Mononuclear cell (primary cell): ENCODE data around the gene JAG2. TPM values are rescaled to one million over a fixed set of nuclear protein-coding genes. Genes with fewer than 3 reads are reported as not detected.

Experiments used
- H3K27me3 ChIP-seq: 2 replicates; pipeline ENCODE4 v1.6.0; 2011; ENCODE audit warnings: low read length, control low read depth; ENCODE audit not compliant: insufficient read depth
- H3K4me1 ChIP-seq: 2 replicates; pipeline ENCODE4 v1.5.1; 2011; ENCODE audit warnings: mild to moderate bottlenecking, low read length, control low read depth; ENCODE audit not compliant: insufficient read depth
- H3K4me3 ChIP-seq: 2 replicates; pipeline ENCODE4 v1.5.1; 2011; ENCODE audit warnings: mild to moderate bottlenecking, low read length, moderate library complexity
- H3K9me3 ChIP-seq: 2 replicates; pipeline ENCODE4 v1.5.1; 2011; ENCODE audit warnings: low read depth, mild to moderate bottlenecking, control low read depth, low read length
- total RNA-seq: library from RNA; depleted of rRNA; stranded (reverse); fragments of >200 nt; gene quantifications from one replicate; pipeline ENCODE4 v1.2.3, GENCODE V29; 2012

JAG2 gene
- total RNA-seq, 1 donor, result 0.42 TPM

DNA sequence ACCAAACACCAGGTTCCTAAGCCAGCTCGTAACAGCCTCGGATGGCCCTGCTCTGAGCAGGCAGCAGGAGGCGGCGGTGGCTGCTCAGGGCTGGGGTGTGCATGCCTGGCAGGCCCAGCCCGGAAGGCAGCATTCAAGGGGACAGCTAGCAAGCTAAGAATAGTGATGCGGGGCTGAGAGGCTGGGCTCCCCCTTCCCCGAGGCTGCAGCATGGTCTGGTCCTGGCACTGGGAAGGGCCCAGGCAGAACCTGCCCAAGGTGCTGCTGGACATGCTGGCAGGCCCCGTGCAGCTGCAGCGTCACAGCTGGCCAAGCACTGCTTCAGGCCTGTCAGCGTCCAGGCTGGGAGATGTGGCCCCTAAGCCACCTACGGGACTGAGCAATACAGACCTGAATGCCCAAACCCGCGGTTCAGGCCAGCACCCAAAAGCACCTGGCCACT lies 38.9 kb upstream of the JAG2 start:
- no peak overlapping the region for H3K4me3 ChIP-seq
- no peaks in the 10 kb centered on the region for H3K9me3 ChIP-seq
- peaks cover 8% of the 10 kb centered on the region for H3K4me1 ChIP-seq
- no peaks in the 10 kb centered on the region for H3K27me3 ChIP-seq

DNA sequence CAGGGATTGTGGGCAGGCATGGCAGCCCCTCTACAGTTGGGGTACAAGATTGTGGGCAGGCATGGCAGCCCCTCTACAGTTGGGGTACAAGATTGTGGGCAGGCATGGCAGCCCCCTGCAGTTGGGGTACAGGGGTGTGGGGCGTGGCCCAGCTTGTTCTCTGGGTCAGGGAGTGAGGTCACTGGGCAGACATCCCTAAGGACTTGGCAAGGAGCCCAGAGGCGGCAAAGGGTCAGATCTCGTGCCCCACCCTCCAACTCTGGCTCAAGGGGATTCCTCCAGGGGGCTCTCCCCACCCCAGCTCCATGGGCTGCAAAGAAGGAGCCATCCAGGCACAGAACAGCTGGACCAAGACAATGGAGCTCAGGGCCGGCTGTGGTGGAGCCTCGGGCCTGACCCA lies 38.3 kb upstream of the JAG2 start:
- H3K27me3 ChIP-seq, result no peaks in the 10 kb centered on the region
- no peak overlapping the region for H3K4me3 ChIP-seq
- peaks cover 15% of the 10 kb centered on the region for H3K4me1 ChIP-seq
- no peaks in the 10 kb centered on the region for H3K9me3 ChIP-seq

DNA sequence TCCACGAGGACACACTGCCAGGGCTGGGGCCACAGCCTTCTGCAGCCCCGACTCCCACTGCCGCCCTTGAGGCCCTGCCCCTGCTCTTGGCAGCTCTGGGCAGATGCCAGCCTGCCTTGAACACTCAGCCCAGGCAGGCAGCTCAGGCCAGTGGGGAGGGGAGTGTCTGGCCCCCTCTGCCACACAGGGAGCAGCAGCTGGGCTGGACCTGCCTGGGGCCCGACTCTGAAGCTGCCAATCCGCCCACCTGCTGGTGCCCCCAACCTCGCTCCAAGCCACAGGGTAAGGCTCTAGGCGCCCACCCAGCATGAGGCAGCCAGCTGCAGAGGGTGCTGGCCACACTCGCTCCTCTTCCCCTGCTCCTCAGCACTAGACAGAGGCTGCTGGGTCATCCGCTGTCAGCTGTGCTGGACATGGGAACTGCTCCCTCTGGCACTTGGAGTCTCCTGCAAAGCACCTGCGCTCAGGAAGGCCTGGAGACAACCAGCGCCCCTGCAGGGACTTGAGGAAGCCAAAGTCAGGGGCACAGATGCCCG lies 37.2 kb upstream of the JAG2 start:
- Histone ChIP-seq H3K4me1 (peaks cover 23% of the 10 kb centered on the region), H3K9me3 (no peaks in the 10 kb centered on the region), H3K27me3 (no peaks in the 10 kb centered on the region), H3K4me3 (no peak overlapping the region)

DNA sequence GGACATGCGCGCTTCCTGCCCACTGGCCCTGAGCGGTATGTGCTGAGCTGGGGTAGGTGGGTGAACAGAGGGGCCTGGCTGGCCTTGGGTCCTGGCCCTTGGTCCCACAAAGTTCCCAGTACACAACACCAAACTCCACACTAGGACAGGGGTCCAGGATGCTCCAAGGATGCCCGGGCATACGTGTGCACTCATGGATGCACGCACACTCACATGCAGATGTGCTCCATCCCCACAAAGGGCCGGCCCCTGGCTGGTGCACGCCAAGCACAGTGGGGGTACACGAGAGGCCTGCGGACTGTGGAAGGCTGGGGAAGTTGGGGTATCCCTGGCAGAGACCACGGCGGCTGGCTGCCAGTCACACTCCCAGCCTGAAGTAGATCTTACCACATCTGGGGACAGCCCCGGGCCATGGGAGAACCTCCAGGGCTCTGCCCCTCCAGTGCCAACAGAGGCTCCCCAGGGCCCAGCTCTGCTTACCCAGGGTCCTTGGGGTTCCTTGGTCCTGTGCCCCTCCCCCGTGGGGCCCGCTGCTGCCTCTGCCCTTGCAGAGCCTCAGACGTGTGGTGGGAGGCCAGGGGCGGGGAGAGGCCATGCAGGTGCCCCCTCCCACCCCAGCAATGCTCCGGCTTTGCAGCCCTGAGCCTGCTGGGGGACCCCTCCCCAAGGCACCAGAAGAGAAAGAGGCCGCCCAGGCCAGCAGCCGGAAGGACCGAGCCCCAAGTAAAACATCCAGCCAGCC lies 36.5 kb upstream of the JAG2 start:
- peaks cover 23% of the 10 kb centered on the region for H3K4me1 ChIP-seq
- H3K27me3 ChIP-seq, result no peaks in the 10 kb centered on the region
- H3K9me3 ChIP-seq, result no peaks in the 10 kb centered on the region
- no peak overlapping the region for H3K4me3 ChIP-seq

DNA sequence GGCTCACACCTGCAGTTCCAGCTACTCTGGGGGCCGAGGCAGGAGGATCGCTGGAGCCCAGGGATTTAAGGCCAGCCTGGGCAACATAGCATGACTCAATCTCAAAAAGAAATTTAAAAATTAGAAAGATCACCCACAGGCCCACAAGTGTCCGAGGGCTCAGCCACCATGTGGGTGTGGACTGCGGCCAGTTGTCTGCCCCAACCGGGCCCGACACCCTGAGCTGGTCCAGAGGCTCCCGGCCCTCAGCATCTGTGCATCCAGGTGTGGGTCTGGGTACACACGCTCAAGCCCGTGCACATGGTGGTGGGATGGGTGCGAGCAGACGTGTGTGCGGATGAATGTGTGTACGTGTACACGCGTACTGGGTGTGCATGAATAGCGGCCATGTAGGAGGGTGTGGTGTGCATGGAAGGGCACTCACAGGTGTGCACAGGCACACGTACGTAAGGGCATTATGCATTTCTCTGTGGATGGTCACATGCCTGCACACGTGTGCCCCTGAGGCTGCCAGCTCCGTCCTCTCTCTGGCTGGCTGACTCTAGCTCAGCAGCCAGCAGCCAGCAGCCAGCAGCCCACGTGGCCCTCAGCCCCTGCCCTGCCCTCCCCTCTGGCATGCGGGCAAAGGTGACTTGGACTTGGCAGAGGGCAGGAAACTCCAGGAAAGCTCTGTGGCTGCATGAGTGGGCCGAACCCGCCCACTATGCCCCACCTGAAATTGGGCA lies 35.8 kb upstream of the JAG2 start:
- Histone ChIP-seq H3K4me1 (peaks cover 23% of the 10 kb centered on the region), H3K4me3 (no peak overlapping the region), H3K9me3 (no peaks in the 10 kb centered on the region), H3K27me3 (no peaks in the 10 kb centered on the region)

DNA sequence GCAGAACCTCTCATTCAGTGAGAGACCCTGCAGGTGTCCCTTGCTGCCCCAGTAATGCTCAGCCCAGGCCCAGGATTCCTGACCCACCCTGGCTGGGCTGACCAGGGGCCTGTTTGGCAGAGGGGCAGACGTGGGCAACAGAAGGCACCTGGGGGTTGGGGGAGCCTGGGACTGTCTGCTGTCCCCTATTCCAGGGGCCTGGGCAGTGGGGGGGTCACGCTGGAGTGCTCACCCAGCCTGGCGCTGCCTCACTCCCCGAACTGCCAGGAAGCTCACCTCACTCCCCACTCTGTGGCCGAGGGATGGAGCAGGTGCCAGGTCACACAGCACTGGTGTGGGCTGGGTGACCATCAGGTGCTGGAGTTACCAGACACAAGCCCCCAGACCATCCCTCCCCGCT lies 35.1 kb upstream of the JAG2 start:
- Histone ChIP-seq H3K4me1 (peaks cover 23% of the 10 kb centered on the region), H3K27me3 (no peaks in the 10 kb centered on the region), H3K4me3 (no peak overlapping the region), H3K9me3 (no peaks in the 10 kb centered on the region)

DNA sequence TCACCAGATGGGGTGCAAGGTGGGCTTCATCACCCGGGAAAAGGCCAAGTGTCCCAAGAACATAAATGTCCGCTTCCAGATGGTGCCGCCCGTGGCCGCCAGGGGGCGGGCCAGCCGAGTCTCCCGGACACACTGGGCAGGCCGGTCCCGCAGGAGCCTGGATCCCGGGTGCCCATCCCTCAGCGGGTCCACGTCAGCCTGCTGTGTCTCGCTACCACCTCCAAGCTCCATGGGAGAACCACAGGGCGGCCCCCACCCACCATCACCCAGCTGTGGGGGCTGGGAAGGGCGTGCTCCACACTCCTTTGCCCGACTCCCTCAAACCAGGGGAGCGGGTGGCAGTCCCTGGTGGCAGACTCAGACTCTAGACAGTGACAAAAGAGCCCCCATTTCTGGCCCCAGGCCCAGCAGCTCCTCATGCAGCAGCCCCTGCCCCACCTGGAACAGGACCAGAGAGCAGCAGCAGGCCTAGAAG lies 34.5 kb upstream of the JAG2 start:
- no peaks in the 10 kb centered on the region for H3K9me3 ChIP-seq
- H3K27me3 ChIP-seq, result no peaks in the 10 kb centered on the region
- peaks cover 23% of the 10 kb centered on the region for H3K4me1 ChIP-seq
- no peak overlapping the region for H3K4me3 ChIP-seq

DNA sequence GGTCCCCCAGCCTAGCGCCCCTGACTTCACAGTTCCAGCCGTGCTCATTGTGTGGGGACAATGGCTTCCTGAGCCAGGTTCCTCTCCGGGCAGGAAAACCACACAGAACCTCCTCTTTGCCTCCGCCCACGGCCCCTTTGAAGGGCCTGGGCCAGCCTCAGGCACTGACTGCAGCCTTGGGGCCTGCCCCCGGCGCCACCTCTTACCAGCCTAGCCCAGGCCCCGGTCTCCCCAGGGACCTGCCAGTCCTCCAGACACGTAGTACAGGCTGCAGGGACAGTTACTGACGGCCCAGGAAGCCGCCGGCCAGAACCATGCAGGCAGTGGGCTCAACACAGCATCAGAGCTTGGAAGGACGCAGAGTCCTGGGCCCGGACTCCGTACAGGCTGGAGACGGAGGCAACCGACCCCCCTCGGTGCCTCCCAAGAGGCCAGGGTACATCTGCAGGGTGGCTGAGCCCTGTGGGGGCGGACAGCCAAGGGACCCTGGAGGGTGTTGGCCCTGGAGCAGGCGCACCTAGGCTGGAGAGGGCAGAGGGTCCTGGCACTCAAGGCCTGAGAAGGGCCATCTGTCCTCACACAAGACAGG lies 33.4 kb upstream of the JAG2 start:
- peaks cover 7% of the 10 kb centered on the region for H3K27me3 ChIP-seq

DNA sequence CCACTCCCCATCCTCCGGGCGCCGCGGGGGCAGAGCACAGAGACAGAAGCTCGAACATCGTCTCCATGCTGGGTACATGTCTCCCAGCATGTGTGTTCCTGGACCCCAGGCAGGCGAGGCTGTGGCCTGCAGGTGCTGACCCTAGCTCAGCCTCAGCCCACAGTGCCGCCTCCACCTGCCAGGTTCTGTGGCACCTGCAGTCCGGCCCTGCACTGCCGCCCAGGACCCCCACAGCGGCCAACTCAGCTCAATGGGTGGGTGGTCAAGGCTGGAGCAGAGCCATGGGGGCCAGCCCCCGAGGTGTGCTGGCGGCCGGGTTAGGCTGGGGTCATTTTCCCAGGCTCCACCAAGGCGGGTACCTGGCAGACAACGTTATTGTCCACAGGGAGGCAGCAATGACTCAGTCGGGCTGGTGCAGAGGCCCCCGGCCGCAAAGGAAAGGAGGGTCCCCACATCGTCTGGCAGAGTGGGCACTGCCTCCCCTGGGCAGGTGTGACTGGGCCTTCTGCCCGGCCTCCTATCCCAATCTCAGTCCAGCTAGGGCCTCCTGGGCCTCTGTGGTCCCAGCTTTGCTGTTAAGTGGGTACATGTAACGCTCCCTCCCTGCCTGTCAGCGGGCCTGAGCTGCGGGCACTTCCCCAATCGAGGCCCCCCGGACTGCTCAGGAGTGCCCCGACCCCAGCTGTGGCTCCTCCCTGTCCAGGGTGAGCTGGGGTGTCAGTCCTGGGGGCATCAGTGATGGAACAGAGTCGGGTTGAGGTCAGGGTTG lies 32.8 kb upstream of the JAG2 start:
- Histone ChIP-seq H3K4me3 (no peak overlapping the region), H3K27me3 (peaks cover 9% of the 10 kb centered on the region), H3K4me1 (peaks cover 27% of the 10 kb centered on the region), H3K9me3 (no peaks in the 10 kb centered on the region)

More for the DNA sequence above, 33.4 kb upstream of the JAG2 start:
- peaks cover 23% of the 10 kb centered on the region for H3K4me1 ChIP-seq
- H3K4me3 ChIP-seq, result no peak overlapping the region
- H3K9me3 ChIP-seq, result no peaks in the 10 kb centered on the region

DNA sequence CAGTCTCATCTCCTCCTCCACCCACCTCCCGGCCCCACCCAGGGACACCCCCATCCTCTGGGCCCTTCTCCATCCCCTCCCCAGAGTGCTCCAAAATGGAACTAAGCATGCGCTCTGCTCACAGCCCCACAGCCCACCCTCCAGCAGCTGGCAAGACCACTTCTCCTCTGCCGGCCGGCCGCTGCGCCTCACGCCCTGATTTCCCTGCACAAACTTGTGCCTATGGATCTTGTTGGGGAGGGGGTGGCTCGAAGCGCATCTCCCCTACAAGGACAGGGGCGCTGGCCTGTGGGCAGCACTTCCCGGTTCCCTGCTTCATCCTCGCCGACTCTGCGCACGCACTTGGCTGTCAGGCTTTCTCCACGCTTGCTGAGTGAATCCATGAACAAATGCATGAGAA lies 32.1 kb upstream of the JAG2 start:
- H3K27me3 ChIP-seq, result peaks cover 16% of the 10 kb centered on the region

DNA sequence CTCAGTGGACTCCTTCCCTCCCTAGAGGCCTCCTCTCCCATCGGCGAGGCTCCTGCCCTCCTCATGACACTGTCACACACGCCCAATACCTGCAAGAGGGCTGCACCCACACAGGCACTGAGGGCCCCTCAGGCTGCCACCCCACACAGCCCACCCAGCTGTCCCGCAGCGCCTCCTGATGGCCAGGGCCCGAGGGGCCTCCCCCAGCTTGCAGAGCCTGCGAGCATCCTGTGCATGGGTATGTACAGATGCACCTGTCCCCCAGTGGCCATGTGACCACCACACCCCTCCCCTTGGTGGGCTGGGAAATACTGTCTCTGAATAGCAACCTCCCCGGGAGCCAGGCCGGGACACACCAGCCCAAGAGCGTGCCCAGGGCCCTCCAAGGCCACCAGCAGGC lies 31.5 kb upstream of the JAG2 start:
- no peaks in the 10 kb centered on the region for H3K9me3 ChIP-seq
- H3K4me3 ChIP-seq, result no peak overlapping the region
- H3K27me3 ChIP-seq, result peaks cover 20% of the 10 kb centered on the region
- H3K4me1 ChIP-seq, result peaks cover 34% of the 10 kb centered on the region

More for the DNA sequence above, 32.1 kb upstream of the JAG2 start:
- Histone ChIP-seq H3K9me3 (no peaks in the 10 kb centered on the region), H3K4me1 (peaks cover 33% of the 10 kb centered on the region), H3K4me3 (no peak overlapping the region)

DNA sequence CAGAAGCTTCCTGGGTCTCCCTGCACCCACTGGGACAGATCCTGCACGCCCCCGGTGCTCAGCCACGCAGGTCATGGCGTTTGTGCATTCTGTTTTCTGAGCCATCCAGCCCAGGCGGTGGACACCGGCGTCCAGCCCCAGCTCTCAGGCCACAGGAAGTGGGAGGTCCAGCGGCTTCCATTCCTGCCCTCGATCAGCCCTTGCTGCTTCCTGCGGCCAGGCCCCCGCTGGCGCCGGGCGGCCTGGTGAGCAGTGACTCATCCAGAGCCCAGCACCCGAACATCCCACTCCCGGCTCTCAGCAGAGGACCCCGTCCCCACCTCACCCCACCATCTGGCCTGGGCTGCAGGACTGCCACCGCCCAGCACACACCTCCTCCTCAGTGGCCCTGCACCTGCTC lies 30.5 kb upstream of the JAG2 start:
- no peak overlapping the region for H3K4me3 ChIP-seq
- no peaks in the 10 kb centered on the region for H3K9me3 ChIP-seq
- H3K27me3 ChIP-seq, result peaks cover 24% of the 10 kb centered on the region
- peaks cover 38% of the 10 kb centered on the region for H3K4me1 ChIP-seq

DNA sequence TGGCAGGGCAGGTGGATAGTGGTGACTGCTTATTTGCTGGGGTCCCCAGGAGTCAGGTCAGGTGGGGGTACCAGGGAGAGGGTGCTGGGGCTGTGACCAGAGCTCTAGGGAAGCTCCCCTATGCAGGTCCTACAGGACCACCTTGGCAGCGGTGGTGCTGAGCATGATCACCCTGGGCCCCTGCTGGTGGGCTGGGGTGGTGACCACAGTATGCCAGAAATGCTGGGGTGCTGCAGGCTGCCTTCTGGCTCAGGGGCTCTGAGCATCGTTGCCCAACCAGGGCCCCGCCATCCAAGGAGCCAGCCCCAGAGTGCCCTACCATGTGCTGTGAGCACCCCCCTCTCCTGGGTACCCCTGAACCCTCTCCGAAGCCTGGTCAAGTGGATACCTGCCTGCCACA lies 30.0 kb upstream of the JAG2 start:
- Histone ChIP-seq H3K9me3 (no peaks in the 10 kb centered on the region), H3K27me3 (peaks cover 25% of the 10 kb centered on the region), H3K4me1 (peaks cover 43% of the 10 kb centered on the region), H3K4me3 (no peak overlapping the region)

DNA sequence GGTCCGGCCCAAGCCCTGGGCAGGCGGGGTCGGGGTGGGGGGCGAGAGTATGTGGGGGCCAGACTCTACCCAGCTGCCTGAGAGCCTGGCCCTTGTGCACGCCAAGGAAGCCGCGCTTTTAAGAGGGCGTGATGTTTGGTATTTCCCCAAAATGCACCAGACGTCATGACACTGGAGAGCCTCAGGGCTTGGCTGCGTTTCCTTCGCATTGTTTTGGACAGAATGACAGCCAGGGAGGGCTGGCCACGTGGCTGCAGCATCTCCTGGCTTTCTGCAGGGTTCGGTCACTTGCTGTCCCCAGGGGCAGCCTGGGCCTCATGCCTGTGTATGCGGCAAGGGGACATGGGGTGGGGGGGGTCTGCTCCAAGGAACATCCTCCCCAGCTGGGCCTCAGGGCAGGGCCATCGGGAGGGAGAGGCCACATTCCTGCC lies 28.6 kb upstream of the JAG2 start:
- peaks cover 28% of the 10 kb centered on the region for H3K27me3 ChIP-seq

More for the DNA sequence above, 28.6 kb upstream of the JAG2 start:
- H3K4me3 ChIP-seq, result no peak overlapping the region
- H3K9me3 ChIP-seq, result no peaks in the 10 kb centered on the region
- H3K4me1 ChIP-seq, result peaks cover 41% of the 10 kb centered on the region
